Right lobe of liver (tissue), 4 donors: ENCODE data around the gene BRICD5.

ENCODE experiments used
- CTCF ChIP-seq, 4 donors: fragments of 200-600 bp in 3 of 4; fragments of 450-650 bp in 1 of 4; IDR thresholded peaks; one replicate each; pipeline versions ENCODE4 v1.5.1 to v1.8.0; 2016 to 2022; ENCODE audit warnings: antibody characterized with exemption in 4 of 4, mild to moderate bottlenecking in 2 of 4
- POLR2A ChIP-seq: fragments of 450-650 bp; IDR thresholded peaks from one replicate; pipeline ENCODE4 v1.6.1; 2017; ENCODE audit warnings: antibody characterized with exemption, mild to moderate bottlenecking
- donor health status: DM: no; HTN: no; CAD: no.
- donor health status: DM: no; HTN: no; CAD: no.
- donor health status: DM: no; HTN: yes; CAD: no.

DNA sequence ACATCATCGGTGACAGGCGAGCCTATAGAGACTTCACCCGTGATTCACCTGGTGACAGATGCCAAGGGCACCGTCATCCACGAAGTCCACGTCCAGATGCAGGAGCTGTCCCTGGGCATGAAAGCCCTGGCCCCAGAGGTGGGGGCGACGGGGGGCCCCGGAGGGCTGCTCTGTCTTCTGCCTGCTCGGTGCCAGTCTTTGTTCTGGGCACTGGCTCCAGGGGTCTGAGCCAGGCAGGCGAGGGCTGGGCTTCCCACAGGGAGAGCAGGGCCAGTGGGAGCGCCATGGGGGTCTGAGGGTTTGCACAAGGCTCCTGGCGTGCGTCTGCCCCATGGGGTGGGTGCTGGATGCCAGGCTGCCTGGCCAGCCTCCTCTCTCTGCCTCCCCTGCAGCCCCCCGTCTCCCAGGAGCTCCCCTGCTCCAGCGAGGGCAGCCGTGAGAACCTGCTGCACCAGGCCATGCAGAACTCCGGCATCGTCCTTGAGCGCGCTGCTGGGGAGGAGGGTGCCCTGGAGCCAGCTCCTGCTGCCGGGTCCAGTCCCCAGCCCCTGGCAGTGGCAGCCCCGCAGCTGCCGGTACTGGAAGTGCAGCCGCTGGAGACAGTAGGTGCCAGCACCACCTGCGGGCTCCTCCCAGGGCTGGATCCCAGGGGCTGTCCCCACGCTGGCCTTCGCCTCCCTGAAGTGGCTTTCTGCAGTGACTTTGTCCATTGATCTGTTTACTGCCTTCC, 22.5 kb upstream of the BRICD5 start:
- TF ChIP-seq CTCF (IDR thresholded peaks at IDR 0.05) (no peak), POLR2A (no peak)
